Effector CD8-positive, alpha-beta T cell (primary cell): ENCODE results near the gene OTOF.

Experiments
- DNase-seq: peaks from one replicate; lab custom pipeline; 2025; lab: John Stamatoyannopoulos, UW
- total RNA-seq, 4 experiments: gene quantifications; one replicate each; lab custom pipeline; 2026; lab: John Stamatoyannopoulos, UW

OTOF gene
- total RNA-seq: 0.35 to 4.5 (median 3.5) reads per million in 4 experiments

DNA sequence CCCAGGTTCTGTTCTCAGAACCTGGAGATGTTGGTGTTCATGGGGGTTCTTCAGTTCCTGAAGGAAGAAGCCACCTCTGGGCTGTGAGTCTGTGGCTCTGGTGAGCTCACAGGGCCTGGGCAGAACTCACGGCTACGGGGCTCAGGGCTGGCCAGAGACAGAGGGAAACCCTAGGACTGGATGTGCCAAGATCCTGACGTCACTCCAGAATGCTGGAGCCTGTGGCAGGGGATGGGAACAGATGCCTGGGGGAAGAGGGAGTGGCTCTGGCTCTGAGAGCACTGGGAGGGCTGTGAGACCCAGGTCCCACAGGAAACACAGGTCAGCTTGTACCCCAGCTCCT is at the start of gene OTOF:
TSS of gene OTOF (minus strand) at position 214 of the 343 bp plus-strand sequence.
- no peak for DNase-seq

DNA sequence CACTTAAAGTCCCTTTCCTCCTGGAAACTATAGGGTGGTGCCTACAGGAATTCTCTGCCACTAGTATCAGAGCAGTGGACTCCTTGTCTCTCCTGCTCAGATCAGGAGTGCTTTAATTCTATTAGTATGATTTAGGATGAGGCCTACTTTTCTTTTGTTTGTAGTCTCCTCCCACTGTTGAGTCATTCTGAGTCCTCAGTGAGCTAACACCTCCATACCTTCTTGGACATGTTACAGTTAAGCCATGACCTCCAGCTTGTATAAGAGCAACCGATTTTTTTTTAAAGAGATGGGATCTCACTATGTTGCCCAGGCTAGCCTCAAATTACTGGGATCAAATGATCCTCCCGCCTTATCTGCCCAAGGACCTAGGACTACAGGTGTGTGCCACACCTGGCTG is 48.7 kb upstream of the OTOF start:
- DNase-seq: no peak

GRCh38 chr2:26526105-26526504 is 48.2 kb upstream of the OTOF start:
- DNase-seq: no peak

GRCh38 chr2:26523750-26524149 is 45.8 kb upstream of the OTOF start:
- DNase-seq: no peak

DNA sequence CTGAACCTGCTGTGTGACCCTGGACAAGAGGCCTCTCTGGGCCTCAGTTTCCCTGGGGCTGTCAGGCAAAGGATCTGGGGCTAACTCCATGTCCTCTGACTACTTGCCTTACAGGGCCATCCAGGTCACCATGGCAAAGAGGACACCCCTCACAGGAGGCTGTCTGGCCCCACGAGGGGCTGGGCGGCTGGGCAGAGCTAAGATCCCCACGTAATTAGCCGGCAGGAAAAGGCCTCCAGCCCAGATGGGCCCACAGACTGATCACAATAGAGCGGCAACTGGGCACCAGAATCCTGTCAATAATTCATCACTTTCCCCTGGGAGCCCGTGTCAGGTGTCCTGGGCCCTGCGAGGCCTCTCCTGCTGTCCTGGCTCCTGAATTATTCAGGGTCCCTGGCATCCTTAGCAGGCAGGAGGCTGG is 44.8 kb upstream of the OTOF start:
- no peak for DNase-seq

DNA sequence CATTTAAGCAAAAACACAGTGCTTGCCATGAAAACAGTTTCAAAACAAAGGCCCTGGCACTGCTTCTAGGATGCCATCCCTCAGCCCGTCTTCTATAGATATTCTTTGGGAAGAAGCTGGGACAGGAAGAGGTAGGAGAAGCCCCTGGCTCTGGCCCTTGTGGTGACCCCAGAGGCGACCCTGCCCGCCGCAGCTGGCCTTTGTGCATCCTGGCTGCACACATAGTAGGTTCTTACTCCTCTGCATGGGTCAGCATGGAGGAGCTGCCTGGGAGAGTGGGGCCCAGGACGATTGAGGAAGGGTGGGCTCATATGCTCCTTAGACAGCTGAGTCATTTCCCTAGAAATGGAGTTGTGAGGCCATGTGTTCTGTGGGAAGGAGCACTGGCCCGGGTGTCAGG is 44.4 kb upstream of the OTOF start:
- no peak for DNase-seq

DNA sequence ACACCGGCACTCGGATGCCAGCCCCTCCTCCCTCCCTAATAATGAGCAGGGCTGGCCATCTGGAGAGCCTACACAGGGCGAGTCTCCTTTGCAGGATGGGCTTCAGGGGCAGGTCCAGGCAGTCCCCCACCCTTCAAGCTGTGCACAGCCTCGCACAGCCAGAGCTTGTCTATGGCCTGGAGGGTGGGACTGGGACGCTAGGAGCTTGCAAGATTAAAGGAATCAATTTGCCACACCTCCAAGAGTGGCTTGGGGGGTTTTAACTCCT is 43.9 kb upstream of the OTOF start:
- no peak for DNase-seq

DNA sequence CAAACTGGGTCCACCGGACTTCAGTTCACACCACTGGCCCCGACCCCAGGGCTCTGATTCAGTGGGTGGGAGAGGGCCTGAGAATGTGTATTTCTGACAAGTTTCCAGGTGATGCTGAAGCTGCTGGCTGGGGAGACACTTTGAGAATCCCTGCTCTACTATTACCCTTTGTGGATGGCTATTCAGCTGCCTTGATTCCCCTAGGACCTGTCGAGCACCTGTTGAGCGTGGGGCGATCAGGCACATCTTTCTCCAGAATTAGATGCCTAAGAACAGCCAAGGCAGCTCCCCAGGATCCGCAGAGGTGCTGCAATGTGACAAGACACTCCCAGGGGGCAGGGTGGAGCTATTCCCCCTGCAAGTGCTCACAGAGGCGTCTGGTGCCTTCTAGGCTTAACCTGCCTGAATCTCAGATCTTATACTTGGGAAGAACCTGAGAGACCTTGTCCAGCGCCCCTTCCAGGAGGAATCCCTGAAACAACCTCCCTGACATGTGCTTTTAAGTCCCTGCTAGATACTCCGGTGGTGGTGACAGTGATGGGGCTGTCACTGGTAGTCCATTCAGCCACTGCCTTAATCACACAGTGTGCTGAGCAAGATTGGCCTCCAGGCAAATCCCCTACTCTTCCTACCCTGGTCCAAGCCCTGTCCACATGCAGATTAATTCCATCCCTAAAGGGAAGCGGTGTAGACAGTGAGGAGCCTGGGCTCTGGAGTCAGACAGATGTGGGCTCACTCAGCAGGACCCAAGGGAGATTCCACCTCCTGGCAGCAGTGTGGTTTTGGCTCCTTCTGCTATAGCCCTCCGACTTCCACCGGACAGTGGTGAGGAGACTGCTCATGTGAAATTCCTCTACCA is 43.4 kb upstream of the OTOF start:
- no peak for DNase-seq

DNA sequence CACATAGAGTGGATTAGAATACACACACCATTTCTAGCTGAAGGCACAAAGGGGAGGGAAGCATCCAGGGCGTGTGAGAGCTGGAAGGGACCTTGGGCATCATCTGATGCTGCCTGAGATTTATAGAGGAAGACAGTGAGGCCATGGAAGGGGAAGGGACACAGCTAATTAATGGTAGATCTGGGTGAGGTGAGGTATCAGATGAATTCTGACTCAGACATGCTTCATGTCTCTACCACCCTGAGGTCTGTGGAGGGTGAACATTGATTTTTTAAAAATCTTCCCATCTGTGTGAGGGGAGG is 42.2 kb upstream of the OTOF start:
- no peak for DNase-seq

- no peak for DNase-seq
Measured at GRCh38 chr2:26519396-26520147, 41.6 kb upstream of the OTOF start.

DNA sequence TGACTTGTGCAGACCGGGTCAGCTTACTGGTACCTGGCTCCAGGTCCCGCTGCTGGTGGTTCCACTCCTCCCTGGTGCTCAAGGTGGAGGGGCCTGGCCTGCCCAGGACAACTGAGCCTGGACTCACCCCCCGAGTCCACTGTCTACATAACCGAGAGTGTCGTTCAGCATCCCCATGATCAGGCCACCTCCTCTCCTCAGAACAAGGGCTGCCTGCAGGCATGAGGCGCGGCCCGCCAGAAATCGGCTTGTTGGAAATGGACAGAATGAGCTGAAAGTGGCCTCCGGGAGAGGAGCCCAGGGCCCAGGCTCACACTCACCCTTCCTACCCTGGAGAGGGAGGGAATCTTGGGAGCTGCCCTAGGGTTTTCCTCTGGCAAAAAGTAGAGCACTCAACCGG is 38.9 kb upstream of the OTOF start:
- no peak for DNase-seq

- DNase-seq: no peak
Measured at GRCh38 chr2:26516246-26516645, 38.3 kb upstream of the OTOF start.

- DNase-seq: no peak
Measured at GRCh38 chr2:26515771-26516170, 37.8 kb upstream of the OTOF start.

DNA sequence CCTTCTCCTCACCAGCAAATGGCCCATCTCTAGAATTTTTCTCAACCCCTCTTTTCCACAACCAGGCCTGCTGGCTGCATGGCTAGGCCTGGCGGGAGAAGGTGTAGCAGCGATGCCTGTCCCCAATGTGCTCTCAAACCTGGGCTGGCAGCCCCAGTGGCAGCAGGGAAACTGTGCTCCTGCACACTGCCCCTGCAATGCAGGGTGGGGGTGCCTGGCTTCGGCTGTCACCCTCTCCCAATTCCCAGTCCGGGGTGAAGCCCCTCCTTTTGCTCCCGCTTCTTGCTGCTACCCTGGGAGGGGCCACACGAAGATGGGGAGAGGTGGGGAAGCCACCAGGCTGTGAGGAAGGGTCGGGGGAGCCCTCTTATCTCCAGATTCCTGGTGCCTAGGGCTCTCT is 36.1 kb upstream of the OTOF start:
- no peak for DNase-seq

GRCh38 chr2:26513261-26513660 is 35.3 kb upstream of the OTOF start:
- DNase-seq: no peak

- DNase-seq: no peak
Measured at GRCh38 chr2:26511466-26511865, 33.5 kb upstream of the OTOF start.

DNA sequence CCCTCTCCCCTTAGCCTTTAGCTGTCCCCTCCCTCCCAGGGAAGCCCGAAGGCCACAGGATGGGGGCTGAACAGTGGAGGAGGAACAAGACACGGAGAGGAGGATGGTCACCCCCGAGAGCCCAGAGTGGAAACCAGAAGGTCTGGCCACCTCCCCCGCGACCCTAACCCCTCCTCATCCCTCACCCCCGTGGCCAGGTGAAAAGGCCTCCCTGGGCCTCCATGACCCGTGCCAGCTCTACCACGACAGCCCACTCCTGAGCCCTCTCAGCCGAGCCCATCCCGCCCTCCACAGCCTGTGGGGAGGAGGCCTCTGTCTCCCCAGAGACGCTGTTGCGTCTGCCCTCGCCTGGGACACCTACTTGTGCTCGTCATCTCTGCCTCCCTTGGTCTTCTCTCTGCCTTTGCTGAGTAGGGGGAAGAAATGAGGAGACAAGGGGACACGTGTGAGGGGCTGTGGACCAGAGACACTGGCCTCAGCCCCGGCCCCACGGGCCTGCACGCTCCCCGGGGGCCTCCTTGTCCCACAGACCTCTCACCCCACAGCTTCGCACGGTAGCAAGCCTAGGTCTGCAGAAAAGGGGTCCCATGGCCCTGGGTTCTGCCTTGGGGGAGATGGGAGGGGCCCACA is 32.5 kb upstream of the OTOF start:
- no peak for DNase-seq

GRCh38 chr2:26509141-26509540 is 31.2 kb upstream of the OTOF start:
- DNase-seq: no peak

DNA sequence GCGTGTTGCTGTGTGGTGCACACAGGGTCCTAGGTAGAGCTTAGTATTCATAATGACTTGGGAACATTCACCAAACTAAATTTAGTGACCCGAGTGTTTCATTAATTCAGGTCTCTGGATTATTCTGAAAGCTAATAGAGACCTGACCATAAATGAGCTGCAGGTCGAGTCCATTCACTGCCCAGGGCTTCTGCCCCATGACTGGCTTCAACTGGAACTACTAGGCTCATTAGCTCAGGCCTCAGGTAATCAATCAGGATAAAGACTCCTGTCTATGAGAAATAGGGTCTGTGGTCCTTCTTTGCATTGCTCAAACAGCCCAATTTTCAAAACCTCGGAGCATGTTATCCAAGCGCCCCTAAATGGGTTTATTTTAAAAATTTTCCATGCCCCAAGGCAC is 30.0 kb upstream of the OTOF start:
- no peak for DNase-seq

- DNase-seq: no peak
Measured at GRCh38 chr2:26507088-26507487, 29.2 kb upstream of the OTOF start.

DNA sequence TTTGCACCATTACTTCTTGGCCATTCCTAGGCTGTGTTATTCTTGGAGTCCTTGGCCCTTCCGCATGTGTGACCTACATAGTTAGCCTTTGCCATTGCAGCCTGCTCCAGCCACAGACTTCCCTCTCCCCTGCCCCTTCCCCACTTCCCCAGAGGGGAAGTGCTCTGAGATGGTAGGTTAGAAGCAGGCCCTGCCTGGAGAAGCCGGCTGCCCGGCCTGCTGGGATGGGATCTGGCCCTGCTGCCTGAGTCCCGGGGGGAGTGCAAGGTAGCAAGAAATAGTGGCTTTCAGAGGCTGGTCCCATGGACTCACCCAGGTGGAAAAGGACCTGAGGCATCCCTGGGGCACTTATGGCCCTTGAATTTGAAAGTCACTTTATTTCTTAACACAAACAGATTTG is 28.4 kb upstream of the OTOF start:
- DNase-seq: no peak

DNA sequence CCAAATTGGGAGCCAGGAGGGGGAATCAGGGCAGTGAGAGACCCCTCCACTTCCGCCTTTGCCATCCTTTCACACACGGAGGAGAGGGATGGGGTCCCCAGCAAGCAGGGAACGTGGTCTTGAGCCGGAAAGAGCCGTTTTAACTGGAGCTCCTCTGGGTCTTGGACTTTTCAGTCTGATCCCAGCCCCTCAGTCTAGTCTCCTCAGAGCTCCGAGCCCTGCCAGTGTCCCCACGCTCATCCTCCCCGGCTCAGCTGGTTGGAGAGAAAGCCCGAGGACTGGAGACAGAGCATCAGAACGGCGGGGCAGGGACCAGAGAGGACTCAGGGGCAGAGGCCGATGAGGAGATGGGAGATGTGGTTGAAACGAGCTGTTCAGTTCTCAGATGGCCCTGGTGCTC is 26.1 kb upstream of the OTOF start:
- no peak for DNase-seq

- DNase-seq: peak; percentile 75
Measured at GRCh38 chr2:26503231-26503880, 25.4 kb upstream of the OTOF start.
